MM.1S (cell line): ENCODE results near the gene ACRBP.

ENCODE experiments used
- CTCF ChIP-seq: fragments of 300-600 bp; sonication (generic); IDR thresholded peaks from 2 replicates; pipeline ENCODE4 v1.5.1; 2016; ENCODE audit warnings: antibody characterized with exemption, low read length, mixed read lengths
- EZH2 ChIP-seq: fragments of 300-600 bp; sonication (generic); optimal IDR thresholded peaks from 2 replicates; pipeline ENCODE3; 2017; ENCODE audit warnings: low read depth, mild to moderate bottlenecking, antibody characterized with exemption, low read length, mixed read lengths
- EZH2phosphoT487 ChIP-seq: fragments of 300-600 bp; sonication (generic); IDR thresholded peaks from 2 replicates; pipeline ENCODE4 v1.6.1; 2018; ENCODE audit warnings: antibody characterized with exemption, low read length

DNA sequence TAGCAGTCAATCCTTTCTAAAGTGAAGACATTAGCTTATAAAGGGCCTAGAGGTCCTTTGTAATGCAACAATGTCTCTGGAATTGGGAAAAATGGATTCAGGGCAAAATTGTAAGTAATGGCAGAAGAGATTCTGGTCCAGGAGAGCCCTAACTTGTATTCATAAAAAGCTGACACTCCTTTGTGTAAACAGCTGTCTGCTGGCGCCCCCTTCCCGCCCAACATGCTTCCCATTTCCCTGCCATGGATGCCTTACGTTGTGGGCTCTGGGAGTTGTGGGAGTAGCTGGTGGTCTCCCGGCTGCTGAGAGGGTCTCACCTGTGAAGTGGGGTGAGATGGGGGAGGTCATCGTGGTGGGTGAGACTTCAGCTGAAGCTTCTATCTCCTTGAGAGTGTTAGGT, 2.3 kb downstream of the ACRBP start:
- TF ChIP-seq CTCF (no peak), EZH2 (no peak), EZH2phosphoT487 (no peak)
